ENCODE measurements around the gene ARHGAP40. TPM values are rescaled to one million over a fixed set of nuclear protein-coding genes. Genes with fewer than 3 reads are reported as not detected.
A peak's percentile ranks its signal among the peaks of the same experiment; 100 is the strongest.

The ARHGAP40 gene
- total and polyA plus RNA-seq, 2 of the 13 experiments (the other 11 are each of a cell fraction or from before 2014, with no cell fraction given): 0.75 to 2.1 TPM

DNA sequence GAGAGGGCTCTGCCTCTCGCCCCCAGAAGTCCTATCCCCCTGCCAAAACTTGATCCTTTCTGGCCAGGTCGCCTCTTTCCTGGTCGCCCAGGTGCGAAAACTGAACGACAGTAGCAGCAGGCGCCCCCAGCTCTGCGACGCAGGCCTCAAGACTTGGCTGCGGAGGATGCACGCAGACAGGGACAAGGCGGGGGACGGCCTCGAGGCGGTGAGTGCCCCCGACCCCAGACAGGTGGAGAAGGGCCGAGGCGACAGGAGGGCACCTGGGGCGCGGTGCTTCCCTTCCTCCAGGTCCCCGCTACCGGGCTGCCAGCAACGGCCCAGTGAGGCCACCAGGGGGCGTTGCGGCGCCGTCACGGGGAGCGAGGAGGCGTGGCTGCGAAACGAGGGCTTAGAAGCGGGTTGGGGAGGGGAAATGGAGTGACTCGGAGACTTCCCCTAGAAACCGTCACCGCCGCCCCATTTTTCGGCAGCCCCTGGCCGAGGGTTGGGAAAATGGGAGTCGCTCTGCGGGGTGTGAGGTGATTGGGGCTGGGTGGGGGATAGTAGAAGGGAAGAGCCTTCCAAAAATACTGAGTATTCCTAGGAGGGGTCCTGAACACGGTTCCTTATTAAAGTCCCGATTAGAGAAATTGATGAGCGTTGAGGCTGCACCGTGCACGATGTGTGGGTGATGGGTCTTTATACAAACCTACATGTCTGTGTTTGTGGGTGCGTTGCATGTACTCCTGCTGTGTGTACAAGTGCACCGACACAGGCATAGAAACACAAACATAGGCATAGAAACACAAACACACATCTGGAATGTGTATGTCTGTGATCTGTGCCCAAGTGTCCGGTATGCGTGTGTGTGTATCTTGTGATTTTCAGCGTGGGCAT, 44.6 kb downstream of the ARHGAP40 start (continued):
- TF ChIP-seq, protein P1, sequence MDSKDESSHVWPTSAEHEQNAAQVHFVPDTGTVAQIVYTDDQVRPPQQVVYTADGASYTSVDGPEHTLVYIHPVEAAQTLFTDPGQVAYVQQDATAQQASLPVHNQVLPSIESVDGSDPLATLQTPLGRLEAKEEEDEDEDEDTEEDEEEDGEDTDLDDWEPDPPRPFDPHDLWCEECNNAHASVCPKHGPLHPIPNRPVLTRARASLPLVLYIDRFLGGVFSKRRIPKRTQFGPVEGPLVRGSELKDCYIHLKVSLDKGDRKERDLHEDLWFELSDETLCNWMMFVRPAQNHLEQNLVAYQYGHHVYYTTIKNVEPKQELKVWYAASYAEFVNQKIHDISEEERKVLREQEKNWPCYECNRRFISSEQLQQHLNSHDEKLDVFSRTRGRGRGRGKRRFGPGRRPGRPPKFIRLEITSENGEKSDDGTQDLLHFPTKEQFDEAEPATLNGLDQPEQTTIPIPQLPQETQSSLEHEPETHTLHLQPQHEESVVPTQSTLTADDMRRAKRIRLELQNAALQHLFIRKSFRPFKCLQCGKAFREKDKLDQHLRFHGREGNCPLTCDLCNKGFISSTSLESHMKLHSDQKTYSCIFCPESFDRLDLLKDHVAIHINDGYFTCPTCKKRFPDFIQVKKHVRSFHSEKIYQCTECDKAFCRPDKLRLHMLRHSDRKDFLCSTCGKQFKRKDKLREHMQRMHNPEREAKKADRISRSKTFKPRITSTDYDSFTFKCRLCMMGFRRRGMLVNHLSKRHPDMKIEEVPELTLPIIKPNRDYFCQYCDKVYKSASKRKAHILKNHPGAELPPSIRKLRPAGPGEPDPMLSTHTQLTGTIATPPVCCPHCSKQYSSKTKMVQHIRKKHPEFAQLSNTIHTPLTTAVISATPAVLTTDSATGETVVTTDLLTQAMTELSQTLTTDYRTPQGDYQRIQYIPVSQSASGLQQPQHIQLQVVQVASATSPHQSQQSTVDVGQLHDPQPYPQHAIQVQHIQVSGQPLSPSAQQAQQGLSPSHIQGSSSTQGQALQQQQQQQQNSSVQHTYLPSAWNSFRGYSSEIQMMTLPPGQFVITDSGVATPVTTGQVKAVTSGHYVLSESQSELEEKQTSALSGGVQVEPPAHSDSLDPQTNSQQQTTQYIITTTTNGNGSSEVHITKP (CRISPR knock-in tag; IDR thresholded peaks at IDR 0.05; ENCODE audit: low read depth): peak; percentile 44; the same call in 1 of the 2 replicates
- TF ChIP-seq RFX1 (IDR thresholded peaks at IDR 0.05) (no peak), ZNF761 (CRISPR knock-in tag; conservative IDR thresholded peaks at IDR 0.05) (0 out of 2 replicates have a peak, but pooled peaks have one; percentile 71), SALL2 (CRISPR knock-in tag; IDR thresholded peaks at IDR 0.05) (no peak; the same call in 1 of the 2 replicates), EHMT2 (IDR thresholded peaks at IDR 0.05; ENCODE audit: borderline replicate concordance, low read depth, low read length) (no peak), ZFP1 (CRISPR knock-in tag; IDR thresholded peaks at IDR 0.05) (no peak), CEBPG (CRISPR knock-in tag; IDR thresholded peaks at IDR 0.05) (0 out of 2 replicates have a peak, but pooled peaks have one; percentile 4), KLF6 (CRISPR knock-in tag; IDR thresholded peaks at IDR 0.05) (peak; percentile 87; the same call in 1 of the 2 replicates), SNRNP70 (IDR thresholded peaks at IDR 0.05; ENCODE audit: low read depth, low read length) (no peak), ZNF430 (CRISPR knock-in tag; IDR thresholded peaks at IDR 0.05) (no peak), MIER2 (CRISPR knock-in tag; IDR thresholded peaks at IDR 0.05) (peak; percentile 74; the same call in 1 of the 2 replicates), HCFC1 (IDR thresholded peaks at IDR 0.05; ENCODE audit: low read depth, low read length) (no peak)
- TF ChIP-seq, protein P2, sequence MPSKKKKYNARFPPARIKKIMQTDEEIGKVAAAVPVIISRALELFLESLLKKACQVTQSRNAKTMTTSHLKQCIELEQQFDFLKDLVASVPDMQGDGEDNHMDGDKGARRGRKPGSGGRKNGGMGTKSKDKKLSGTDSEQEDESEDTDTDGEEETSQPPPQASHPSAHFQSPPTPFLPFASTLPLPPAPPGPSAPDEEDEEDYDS (CRISPR knock-in tag; IDR thresholded peaks at IDR 0.05): peak; percentile 13; the same call in 1 of the 2 replicates
- TF ChIP-seq, protein P3, sequence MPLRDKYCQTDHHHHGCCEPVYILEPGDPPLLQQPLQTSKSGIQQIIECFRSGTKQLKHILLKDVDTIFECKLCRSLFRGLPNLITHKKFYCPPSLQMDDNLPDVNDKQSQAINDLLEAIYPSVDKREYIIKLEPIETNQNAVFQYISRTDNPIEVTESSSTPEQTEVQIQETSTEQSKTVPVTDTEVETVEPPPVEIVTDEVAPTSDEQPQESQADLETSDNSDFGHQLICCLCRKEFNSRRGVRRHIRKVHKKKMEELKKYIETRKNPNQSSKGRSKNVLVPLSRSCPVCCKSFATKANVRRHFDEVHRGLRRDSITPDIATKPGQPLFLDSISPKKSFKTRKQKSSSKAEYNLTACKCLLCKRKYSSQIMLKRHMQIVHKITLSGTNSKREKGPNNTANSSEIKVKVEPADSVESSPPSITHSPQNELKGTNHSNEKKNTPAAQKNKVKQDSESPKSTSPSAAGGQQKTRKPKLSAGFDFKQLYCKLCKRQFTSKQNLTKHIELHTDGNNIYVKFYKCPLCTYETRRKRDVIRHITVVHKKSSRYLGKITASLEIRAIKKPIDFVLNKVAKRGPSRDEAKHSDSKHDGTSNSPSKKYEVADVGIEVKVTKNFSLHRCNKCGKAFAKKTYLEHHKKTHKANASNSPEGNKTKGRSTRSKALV (CRISPR knock-in tag; IDR thresholded peaks at IDR 0.05): no peak
- TF ChIP-seq, protein P4, sequence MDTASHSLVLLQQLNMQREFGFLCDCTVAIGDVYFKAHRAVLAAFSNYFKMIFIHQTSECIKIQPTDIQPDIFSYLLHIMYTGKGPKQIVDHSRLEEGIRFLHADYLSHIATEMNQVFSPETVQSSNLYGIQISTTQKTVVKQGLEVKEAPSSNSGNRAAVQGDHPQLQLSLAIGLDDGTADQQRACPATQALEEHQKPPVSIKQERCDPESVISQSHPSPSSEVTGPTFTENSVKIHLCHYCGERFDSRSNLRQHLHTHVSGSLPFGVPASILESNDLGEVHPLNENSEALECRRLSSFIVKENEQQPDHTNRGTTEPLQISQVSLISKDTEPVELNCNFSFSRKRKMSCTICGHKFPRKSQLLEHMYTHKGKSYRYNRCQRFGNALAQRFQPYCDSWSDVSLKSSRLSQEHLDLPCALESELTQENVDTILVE (CRISPR knock-in tag; IDR thresholded peaks at IDR 0.05): peak; percentile 88; the same call in 1 of the 2 replicates
- TF ChIP-seq, protein P5, sequence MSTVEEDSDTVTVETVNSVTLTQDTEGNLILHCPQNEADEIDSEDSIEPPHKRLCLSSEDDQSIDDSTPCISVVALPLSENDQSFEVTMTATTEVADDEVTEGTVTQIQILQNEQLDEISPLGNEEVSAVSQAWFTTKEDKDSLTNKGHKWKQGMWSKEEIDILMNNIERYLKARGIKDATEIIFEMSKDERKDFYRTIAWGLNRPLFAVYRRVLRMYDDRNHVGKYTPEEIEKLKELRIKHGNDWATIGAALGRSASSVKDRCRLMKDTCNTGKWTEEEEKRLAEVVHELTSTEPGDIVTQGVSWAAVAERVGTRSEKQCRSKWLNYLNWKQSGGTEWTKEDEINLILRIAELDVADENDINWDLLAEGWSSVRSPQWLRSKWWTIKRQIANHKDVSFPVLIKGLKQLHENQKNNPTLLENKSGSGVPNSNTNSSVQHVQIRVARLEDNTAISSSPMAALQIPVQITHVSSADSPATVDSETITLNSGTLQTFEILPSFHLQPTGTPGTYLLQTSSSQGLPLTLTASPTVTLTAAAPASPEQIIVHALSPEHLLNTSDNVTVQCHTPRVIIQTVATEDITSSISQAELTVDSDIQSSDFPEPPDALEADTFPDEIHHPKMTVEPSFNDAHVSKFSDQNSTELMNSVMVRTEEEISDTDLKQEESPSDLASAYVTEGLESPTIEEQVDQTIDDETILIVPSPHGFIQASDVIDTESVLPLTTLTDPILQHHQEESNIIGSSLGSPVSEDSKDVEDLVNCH (CRISPR knock-in tag; IDR thresholded peaks at IDR 0.05): no peak
